HG03460 (cell line): Measurements from ENCODE around the gene KIF3A.

Experiments used
- ATAC-seq: cut with Tn5 transposase; IDR thresholded peaks from one replicate; pipeline ENCODE4 v1.9.1; 2021; ENCODE audit not compliant: unreplicated experiment

The KIF3A gene

DNA sequence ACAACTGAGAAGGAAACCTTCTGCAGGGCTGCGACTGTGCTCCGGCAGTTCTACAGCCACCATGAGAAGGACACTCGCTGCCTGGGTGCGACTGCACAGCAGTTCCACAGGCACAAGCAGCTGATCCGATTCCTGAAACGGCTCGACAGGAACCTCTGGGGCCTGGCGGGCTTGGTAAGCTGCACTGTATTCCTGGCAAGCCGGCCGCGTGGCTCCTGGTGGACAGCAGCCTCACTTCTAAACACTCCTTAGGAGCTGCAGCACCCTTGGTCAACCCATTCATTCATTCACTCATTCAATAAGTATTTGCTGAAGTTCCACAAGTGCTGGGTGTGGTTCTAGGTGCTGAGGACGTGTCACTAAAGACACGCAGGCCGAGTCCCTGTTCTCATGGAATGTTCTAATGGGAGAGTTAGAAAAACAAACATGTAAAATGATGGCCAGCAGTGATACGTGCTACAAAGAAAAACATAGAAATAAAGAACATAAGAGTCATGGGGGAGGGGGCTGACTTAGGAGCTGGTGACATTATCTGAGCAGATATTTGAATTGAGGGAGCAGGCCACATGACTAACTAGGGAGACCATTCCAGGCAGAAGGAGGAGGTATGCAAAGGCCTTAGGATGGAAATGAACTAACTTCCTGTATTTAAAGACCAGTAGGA lies 57.5 kb downstream of the KIF3A start:
- no peak for ATAC-seq

- ATAC-seq = no peak
Measured at GRCh38 chr5:132679166-132679565, 58.2 kb downstream of the KIF3A start.

DNA sequence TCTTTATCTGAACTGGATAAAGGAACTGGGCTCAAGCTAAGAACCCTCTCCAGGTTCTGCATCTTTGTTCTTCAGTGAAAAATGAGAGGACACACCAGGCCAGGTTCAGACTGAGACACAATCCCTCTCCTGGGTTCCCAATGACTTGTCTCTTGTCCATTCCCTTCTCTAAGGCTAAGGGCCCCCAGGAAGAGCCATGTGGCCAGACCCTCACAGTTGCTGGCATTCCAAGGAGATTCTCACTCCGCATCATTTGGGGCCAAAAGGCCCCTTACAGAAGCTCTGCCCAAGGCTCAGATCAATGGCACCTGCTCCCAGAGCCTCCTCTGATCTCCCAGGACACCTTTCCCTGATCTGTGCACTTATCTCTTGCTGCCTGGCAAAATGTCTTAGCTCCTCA lies 58.6 kb downstream of the KIF3A start:
- no peak for ATAC-seq

GRCh38 chr5:132677682-132678400 lies 59.5 kb downstream of the KIF3A start:
- ATAC-seq = no peak

- ATAC-seq = no peak
Measured at GRCh38 chr5:132677191-132677590, 60.2 kb downstream of the KIF3A start.

DNA sequence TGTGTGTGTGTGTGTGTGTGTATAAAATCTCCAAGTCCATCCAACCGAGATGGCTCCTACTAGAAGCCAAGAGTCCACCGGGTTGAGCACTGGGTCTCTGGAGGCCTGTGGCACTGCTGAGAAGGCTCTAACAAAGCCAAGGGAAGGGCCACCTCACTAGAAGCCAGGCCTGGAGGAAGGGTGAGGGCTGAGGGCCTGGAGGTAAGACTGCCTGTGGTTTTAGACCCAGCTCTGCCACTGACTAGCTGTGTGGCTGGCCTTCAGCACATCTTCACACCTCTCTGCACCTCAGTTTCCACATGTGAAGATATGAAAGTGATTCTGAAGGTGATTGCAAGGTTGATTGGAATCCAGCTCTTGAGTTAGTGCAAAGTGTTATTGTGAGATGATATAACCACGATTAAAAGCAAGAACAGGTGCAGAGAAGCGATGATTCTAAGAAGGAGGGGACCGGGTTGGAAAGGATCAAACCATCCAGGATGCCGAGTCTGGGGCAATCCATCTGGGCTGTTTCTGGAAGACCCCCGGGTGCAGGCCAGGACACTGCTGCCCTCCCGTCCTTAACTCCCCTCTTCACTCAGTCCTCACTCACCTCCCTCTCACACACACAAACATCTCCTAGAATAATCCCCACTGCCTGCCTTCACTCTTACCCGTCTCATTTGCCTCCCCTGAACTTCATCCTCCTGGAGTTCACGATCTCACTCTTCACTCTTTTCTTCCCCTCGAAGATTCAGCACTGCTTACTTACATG lies 61.2 kb downstream of the KIF3A start:
- no peak for ATAC-seq

DNA sequence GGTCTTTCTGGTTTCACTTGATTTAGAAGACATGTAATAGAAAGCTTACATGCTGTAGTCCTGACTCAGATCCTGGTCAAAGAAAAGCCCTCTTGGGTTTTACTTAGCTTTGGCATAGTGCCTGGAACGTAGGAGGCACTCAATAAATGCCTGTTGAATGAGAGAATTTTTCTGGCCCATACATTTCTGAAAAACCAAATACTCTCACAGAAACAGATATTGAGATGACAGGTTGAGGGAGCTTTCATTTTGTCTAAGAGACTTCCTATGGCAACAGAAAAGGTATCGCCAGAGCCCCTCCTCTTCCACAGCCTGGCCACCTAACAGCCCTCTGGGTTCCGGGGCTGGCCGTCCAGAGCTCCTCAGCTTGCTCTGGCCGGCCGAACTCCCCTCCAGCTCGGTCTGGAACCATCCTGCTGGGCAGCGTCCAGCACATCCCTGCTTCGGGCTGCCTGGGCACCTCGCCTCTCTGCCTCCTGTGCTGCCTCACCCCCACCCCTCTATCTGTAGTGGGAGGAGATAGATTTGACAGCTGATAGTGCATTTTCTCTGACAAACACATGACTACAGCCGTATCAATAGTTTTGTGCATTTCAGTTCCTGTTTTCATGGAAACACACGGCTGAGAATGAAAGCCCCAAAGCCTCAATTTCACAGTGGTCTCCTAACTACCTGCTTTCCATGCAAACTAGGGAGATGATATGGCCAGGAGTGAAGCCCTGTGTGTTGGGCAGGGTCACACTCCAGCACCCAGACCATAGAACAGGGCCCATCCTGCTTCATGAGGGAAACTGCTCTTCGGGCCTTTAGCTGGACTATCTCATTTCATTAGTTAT lies 62.5 kb downstream of the KIF3A start:
- peak; percentile 80 for ATAC-seq

GRCh38 chr5:132673939-132674630 lies 63.3 kb downstream of the KIF3A start, which contains the start of gene IL4:
Gene IL4, plus strand, starts transcription at chr5:132673989. Its CDS starts 62 bp downstream, at chr5:132674051.
- no peak for ATAC-seq

- ATAC-seq = no peak
Measured at GRCh38 chr5:132673488-132673887, 63.9 kb downstream of the KIF3A start.

GRCh38 chr5:132671000-132671399 lies 66.3 kb downstream of the KIF3A start:
- no peak for ATAC-seq

- ATAC-seq = no peak
Measured at GRCh38 chr5:132669966-132670882, 67.1 kb downstream of the KIF3A start.

- no peak for ATAC-seq
Measured at GRCh38 chr5:132669455-132669820, 67.9 kb downstream of the KIF3A start.

DNA sequence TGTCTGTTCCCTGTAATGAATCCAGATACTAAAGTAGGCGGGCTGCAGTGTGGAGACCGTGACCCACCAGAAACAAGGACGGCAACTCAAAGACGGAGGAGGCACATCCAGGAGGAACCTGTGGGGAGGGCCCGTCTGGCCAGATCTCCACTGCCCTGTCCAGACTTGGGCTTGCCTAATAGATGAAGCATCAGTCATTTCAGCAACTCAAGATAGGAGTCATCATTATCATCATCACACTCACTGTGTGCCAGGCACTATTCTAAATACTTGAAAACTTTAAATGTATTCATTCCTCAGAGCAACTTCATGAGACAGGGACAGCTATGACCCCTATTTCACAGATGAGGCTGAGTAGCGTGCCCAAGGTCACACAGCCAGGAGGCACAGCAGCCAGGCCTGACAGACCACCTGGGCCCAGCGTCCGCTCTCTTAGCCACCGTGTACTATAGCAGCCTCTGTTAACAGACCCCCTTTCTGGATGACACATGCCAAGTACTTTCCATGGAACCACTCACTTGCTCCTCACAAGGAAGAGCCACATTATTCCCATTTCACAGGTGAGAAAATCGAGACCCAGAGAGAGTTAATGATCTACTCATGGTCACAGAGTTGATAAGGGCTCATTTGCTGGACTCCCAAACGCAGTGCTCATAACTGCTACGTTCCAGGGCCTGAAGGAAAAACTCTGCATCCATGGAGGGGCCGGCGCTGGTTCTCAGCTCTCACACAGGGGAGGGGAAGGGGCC lies 68.5 kb downstream of the KIF3A start:
- no peak for ATAC-seq

GRCh38 chr5:132667761-132668705 lies 69.3 kb downstream of the KIF3A start:
- no peak for ATAC-seq

- ATAC-seq = no peak
Measured at GRCh38 chr5:132667309-132667708, 70.0 kb downstream of the KIF3A start.

- no peak for ATAC-seq
Measured at GRCh38 chr5:132666310-132667123, 70.8 kb downstream of the KIF3A start.

DNA sequence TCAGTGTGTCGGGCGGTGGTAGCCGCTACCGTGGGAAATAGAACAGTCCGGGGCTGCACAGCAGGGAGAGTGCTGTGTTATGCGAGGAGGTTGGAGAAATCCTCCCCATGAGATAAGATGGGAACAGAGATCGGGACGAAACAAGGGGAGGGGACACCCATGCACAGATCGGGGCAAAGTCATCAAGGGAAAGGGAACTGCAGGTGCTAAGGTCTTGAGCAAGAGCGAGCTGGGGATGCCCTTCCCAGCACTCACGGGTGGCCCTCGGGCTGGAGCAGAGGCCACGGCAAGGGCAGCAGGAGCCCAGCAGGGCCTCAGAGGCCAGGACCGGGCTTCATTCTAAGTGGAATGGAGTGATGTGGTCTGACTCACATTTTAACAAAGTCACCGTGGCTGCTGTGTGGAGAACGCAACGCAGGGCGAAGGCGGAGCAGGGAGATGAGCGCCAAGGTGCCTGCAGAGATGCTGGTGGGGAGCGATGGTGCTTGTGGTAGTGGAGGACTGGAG lies 71.7 kb downstream of the KIF3A start:
- no peak for ATAC-seq
